ENCODE results near the gene LBH.

DNA sequence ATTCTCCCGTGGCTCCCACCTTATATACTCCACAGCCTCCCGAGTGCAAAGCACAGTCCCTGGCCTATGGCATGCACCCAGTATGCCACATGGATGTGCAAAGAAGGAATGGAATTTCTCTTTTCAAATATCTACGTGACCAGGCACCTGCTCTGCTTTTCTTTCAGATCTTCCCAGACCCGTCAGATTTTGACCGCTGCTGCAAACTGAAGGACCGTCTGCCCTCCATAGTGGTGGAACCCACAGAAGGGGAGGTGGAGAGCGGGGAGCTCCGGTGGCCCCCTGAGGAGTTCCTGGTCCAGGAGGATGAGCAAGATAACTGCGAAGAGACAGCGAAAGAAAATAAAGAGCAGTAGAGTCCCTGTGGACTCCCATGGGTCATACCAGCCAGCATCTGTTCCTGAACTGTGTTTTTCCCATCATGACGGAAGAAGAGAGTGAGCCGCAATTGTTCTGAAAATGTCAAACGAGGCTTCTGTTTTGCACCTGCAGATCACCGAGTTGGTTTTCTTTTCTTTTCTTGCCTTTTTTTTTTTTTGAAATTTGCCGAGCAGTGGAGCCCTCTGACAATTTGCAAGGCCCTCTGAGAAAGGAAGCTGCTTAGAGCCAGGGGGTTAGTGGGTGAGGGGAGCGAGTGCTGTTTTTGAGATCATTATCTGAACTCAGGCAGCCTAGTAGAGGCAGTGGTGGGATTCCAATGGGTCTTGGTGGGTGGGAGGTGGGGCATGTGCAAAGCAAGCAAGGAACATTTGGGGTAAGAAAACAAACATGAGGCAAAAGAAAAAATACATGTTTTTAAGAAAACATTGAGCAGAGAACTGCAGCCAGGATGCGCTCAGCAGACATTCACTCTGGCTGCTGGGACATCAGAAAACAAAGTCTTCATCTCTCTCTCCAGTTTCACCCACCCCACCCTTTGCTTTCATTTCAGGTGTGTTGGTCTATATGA, 26.2 kb downstream of the LBH start:
- TF ChIP-seq, protein P1, sequence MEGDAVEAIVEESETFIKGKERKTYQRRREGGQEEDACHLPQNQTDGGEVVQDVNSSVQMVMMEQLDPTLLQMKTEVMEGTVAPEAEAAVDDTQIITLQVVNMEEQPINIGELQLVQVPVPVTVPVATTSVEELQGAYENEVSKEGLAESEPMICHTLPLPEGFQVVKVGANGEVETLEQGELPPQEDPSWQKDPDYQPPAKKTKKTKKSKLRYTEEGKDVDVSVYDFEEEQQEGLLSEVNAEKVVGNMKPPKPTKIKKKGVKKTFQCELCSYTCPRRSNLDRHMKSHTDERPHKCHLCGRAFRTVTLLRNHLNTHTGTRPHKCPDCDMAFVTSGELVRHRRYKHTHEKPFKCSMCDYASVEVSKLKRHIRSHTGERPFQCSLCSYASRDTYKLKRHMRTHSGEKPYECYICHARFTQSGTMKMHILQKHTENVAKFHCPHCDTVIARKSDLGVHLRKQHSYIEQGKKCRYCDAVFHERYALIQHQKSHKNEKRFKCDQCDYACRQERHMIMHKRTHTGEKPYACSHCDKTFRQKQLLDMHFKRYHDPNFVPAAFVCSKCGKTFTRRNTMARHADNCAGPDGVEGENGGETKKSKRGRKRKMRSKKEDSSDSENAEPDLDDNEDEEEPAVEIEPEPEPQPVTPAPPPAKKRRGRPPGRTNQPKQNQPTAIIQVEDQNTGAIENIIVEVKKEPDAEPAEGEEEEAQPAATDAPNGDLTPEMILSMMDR (IDR thresholded peaks at IDR 0.05) = no peak
- TF ChIP-seq POLR2A (IDR thresholded peaks at IDR 0.05) (no peak), POLR2AphosphoS5 (IDR thresholded peaks at IDR 0.05) (no peak)
